Neural progenitor cell (in vitro differentiated cells): ENCODE results near the gene MAD2L1. TPM values are rescaled to one million over a fixed set of nuclear protein-coding genes. Genes with fewer than 3 reads are reported as not detected.

Source experiments
- DNase-seq: peaks from one replicate; pipeline ENCODE4 v3.0.0-alpha.2; 2016; ENCODE audit warnings: low spot score
- H2AFZ ChIP-seq: fragments of 200-600 bp; sonication (generic); replicated peaks from 2 replicates; pipeline ENCODE4 v1.6.1; 2016; ENCODE audit warnings: antibody characterized with exemption
- H3F3A ChIP-seq: fragments of 200-600 bp; sonication (generic); 2 replicates; pipeline ENCODE4 v1.6.1; 2016; ENCODE audit warnings: antibody characterized with exemption, low read depth
- H3K27ac ChIP-seq: fragments of 200-600 bp; sonication (generic); 2 replicates; pipeline ENCODE4 v1.5.1; 2016; ENCODE audit warnings: mild to moderate bottlenecking
- H3K27me3 ChIP-seq: fragments of 200-600 bp; sonication (generic); 2 replicates; pipeline ENCODE4 v1.6.1; 2016; ENCODE audit warnings: mild to moderate bottlenecking, moderate library complexity
- H3K36me3 ChIP-seq: fragments of 200-600 bp; sonication (generic); 2 replicates; pipeline ENCODE4 v1.5.1; 2016
- H3K4me1 ChIP-seq: fragments of 200-600 bp; sonication (generic); 2 replicates; pipeline ENCODE4 v1.6.1; 2016; ENCODE audit warnings: mixed run types
- H3K4me2 ChIP-seq: fragments of 200-600 bp; sonication (generic); 2 replicates; pipeline ENCODE4 v1.6.1; 2016
- H3K4me3 ChIP-seq: fragments of 200-600 bp; sonication (generic); 2 replicates; pipeline ENCODE4 v1.5.1; 2016
- H3K79me2 ChIP-seq: fragments of 200-600 bp; sonication (generic); 2 replicates; pipeline ENCODE4 v1.6.1; 2016; ENCODE audit warnings: low read depth
- H3K9ac ChIP-seq: fragments of 200-600 bp; sonication (generic); 2 replicates; pipeline ENCODE4 v1.6.1; 2016
- H3K9me3 ChIP-seq: fragments of 200-600 bp; sonication (generic); 2 replicates; pipeline ENCODE4 v1.5.1; 2016; ENCODE audit warnings: low read depth
- H4K20me1 ChIP-seq: fragments of 200-600 bp; sonication (generic); 2 replicates; pipeline ENCODE4 v1.6.1; 2016; ENCODE audit warnings: low read depth
- H3K27ac Mint-ChIP-seq: 3 replicates; pipeline ENCODE4 v1.8.0; 2021; ENCODE audit warnings: mixed read lengths
- H3K27me3 Mint-ChIP-seq: 2 replicates; pipeline ENCODE4 v1.8.0; 2022; ENCODE audit warnings: low read depth, mild to moderate bottlenecking, inconsistent platforms, moderate library complexity, mixed read lengths; ENCODE audit not compliant: insufficient read depth
- H3K36me3 Mint-ChIP-seq: 3 replicates; pipeline ENCODE4 v1.8.0; 2021; ENCODE audit warnings: mixed read lengths
- H3K4me1 Mint-ChIP-seq: 3 replicates; pipeline ENCODE4 v1.8.0; 2021; ENCODE audit warnings: mixed read lengths
- H3K4me3 Mint-ChIP-seq: 3 replicates; pipeline ENCODE4 v1.8.0; 2021; ENCODE audit warnings: mild to moderate bottlenecking, moderate library complexity, mixed read lengths
- H3K9me3 Mint-ChIP-seq: 3 replicates; pipeline ENCODE4 v1.8.0; 2020; ENCODE audit warnings: mixed read lengths
- CTCF ChIP-seq: fragments of 200-600 bp; sonication (generic); IDR thresholded peaks from 2 replicates; pipeline ENCODE4 v1.5.1; 2017; ENCODE audit warnings: antibody characterized with exemption, mild to moderate bottlenecking
- EZH2 ChIP-seq: fragments of 200-600 bp; sonication (generic); IDR thresholded peaks from 2 replicates; pipeline ENCODE4 v1.6.1; 2017; ENCODE audit warnings: antibody characterized with exemption, mild to moderate bottlenecking, moderate library complexity
- EZH2phosphoT487 ChIP-seq: fragments of 200-600 bp; sonication (generic); IDR thresholded peaks from 2 replicates; pipeline ENCODE4 v1.6.1; 2017; ENCODE audit warnings: antibody characterized with exemption
- total RNA-seq: library from RNA; depleted of rRNA; stranded (reverse); fragments of >200 nt; gene quantifications from 2 replicates; pipeline ENCODE4 v1.2.3, GENCODE V29; 2015; ENCODE audit warnings: low replicate concordance

MAD2L1 gene
- total RNA-seq, 1 donor from 2014 or later: 190 TPM

GRCh38 chr4:120056246-120056645 lies 10.4 kb downstream of the MAD2L1 start:
- no peaks in the 10 kb centered on the region for H3K9me3 ChIP-seq
- Mint-ChIP-seq H3K36me3 (peaks cover 19% of the 10 kb centered on the region), H3K27me3 (no peaks in the 10 kb centered on the region), H3K4me1 (peaks cover 8% of the 10 kb centered on the region), H3K4me3 (no peak overlapping the region), H3K27ac (no peak overlapping the region), H3K9me3 (no peaks in the 10 kb centered on the region)
- H3K27me3 ChIP-seq: no peaks in the 10 kb centered on the region
- peaks cover 27% of the 10 kb centered on the region for H3K79me2 ChIP-seq
- H3K4me1 ChIP-seq: no peaks in the 10 kb centered on the region
- H3K36me3 ChIP-seq: peaks cover 23% of the 10 kb centered on the region
- no peak overlapping the region for H3K9ac ChIP-seq
- H2AFZ ChIP-seq: no peak overlapping the region
- DNase-seq: no peak
- H3K4me3 ChIP-seq: no peak overlapping the region
- TF ChIP-seq EZH2phosphoT487 (no peak), EZH2 (no peak), CTCF (no peak)
- peaks cover 11% of the 10 kb centered on the region for H3F3A ChIP-seq
- no peak overlapping the region for H3K4me2 ChIP-seq
- no peak overlapping the region for H3K27ac ChIP-seq
- H4K20me1 ChIP-seq: no peaks in the 10 kb centered on the region

GRCh38 chr4:120055795-120056194 lies 10.9 kb downstream of the MAD2L1 start:
- no peak for DNase-seq
- no peak overlapping the region for H3K4me3 ChIP-seq
- peaks cover 19% of the 10 kb centered on the region for H3K36me3 Mint-ChIP-seq
- peaks cover 23% of the 10 kb centered on the region for H3K79me2 ChIP-seq
- H3K27me3 ChIP-seq: no peaks in the 10 kb centered on the region
- no peak overlapping the region for H3K4me3 Mint-ChIP-seq
- H3K9me3 ChIP-seq: no peaks in the 10 kb centered on the region
- H3K4me1 Mint-ChIP-seq: peaks cover 8% of the 10 kb centered on the region
- H3F3A ChIP-seq: peaks cover 11% of the 10 kb centered on the region
- H4K20me1 ChIP-seq: no peaks in the 10 kb centered on the region
- TF ChIP-seq EZH2phosphoT487: no peak
- TF ChIP-seq CTCF: no peak
- no peak for TF ChIP-seq EZH2
- H3K27ac ChIP-seq: no peak overlapping the region
- no peaks in the 10 kb centered on the region for H3K9me3 Mint-ChIP-seq
- H3K9ac ChIP-seq: no peak overlapping the region
- no peaks in the 10 kb centered on the region for H3K4me1 ChIP-seq
- no peak overlapping the region for H2AFZ ChIP-seq
- no peak overlapping the region for H3K4me2 ChIP-seq
- H3K27ac Mint-ChIP-seq: no peak overlapping the region
- peaks cover 19% of the 10 kb centered on the region for H3K36me3 ChIP-seq
- no peaks in the 10 kb centered on the region for H3K27me3 Mint-ChIP-seq

- Histone ChIP-seq H4K20me1 (no peaks in the 10 kb centered on the region), H3K27me3 (no peaks in the 10 kb centered on the region), H3K79me2 (peaks cover 16% of the 10 kb centered on the region), H3K4me3 (no peak overlapping the region), H3K4me2 (no peak overlapping the region), H3K36me3 (peaks cover 13% of the 10 kb centered on the region), H3K9me3 (no peaks in the 10 kb centered on the region), H2AFZ (no peak overlapping the region), H3K9ac (no peak overlapping the region), H3K4me1 (no peaks in the 10 kb centered on the region), H3F3A (peaks cover 11% of the 10 kb centered on the region), H3K27ac (no peak overlapping the region)
- H3K4me1 Mint-ChIP-seq: peaks cover 8% of the 10 kb centered on the region
- TF ChIP-seq EZH2phosphoT487 (no peak), CTCF (no peak), EZH2 (no peak)
- peaks cover 17% of the 10 kb centered on the region for H3K36me3 Mint-ChIP-seq
- H3K27ac Mint-ChIP-seq: no peak overlapping the region
- no peak overlapping the region for H3K4me3 Mint-ChIP-seq
- H3K9me3 Mint-ChIP-seq: no peaks in the 10 kb centered on the region
- DNase-seq: no peak
- H3K27me3 Mint-ChIP-seq: no peaks in the 10 kb centered on the region
Measured at GRCh38 chr4:120055162-120055561, 11.5 kb downstream of the MAD2L1 start.
